Liver (tissue), 9 donors: ENCODE measurements around the gene DDAH2. TPM values are rescaled to one million over a fixed set of nuclear protein-coding genes. Genes with fewer than 3 reads are reported as not detected.

Experiments used
- DNase-seq: peaks from one replicate; pipeline ENCODE4 v3.0.0-alpha.2; 2017; ENCODE audit warnings: low spot score
- H3K27ac ChIP-seq, 2 donors: one replicate each; pipeline ENCODE4 v1.7.0; 2013; ENCODE audit warnings: inconsistent platforms in 2 of 2, low read length in 2 of 2, control low read depth in 1 of 2, low read depth in 1 of 2, mild to moderate bottlenecking in 1 of 2
- H3K27me3 ChIP-seq, 4 donors: one replicate each; pipeline versions ENCODE4 v1.6.1 to v1.7.0; 2013; ENCODE audit warnings: low read length in 3 of 4, inconsistent platforms in 1 of 4, mild to moderate bottlenecking in 1 of 4, moderate library complexity in 1 of 4; ENCODE audit not compliant: control insufficient read depth in 4 of 4, insufficient read depth in 4 of 4
- H3K36me3 ChIP-seq, 4 donors: one replicate each; pipeline versions ENCODE4 v1.6.1 to v1.7.0; 2013; ENCODE audit warnings: low read length in 3 of 4, mild to moderate bottlenecking in 3 of 4, low read depth in 1 of 4, moderate library complexity in 1 of 4; ENCODE audit not compliant: control insufficient read depth in 4 of 4, insufficient read depth in 3 of 4
- H3K4me1 ChIP-seq, 4 donors: one replicate each; pipeline versions ENCODE4 v1.6.1 to v1.7.0; 2013; ENCODE audit warnings: low read length in 3 of 4, mild to moderate bottlenecking in 3 of 4, moderate library complexity in 1 of 4; ENCODE audit not compliant: control insufficient read depth in 4 of 4, insufficient read depth in 4 of 4
- H3K4me3 ChIP-seq, 3 donors: one replicate each; pipeline versions ENCODE4 v1.6.1 to v1.7.0; 2013; ENCODE audit warnings: low read length in 3 of 3, control low read depth in 1 of 3, low read depth in 1 of 3, mild to moderate bottlenecking in 1 of 3
- H3K9ac ChIP-seq, 2 donors: one replicate each; pipeline ENCODE4 v1.7.0; 2013; ENCODE audit warnings: low read length in 2 of 2, mild to moderate bottlenecking in 2 of 2, moderate library complexity in 2 of 2, control low read depth in 1 of 2, low read depth in 1 of 2
- H3K9me3 ChIP-seq, 4 donors: one replicate each; pipeline versions ENCODE4 v1.6.1 to v1.7.0; 2013; ENCODE audit warnings: low read length in 3 of 4; ENCODE audit not compliant: control insufficient read depth in 4 of 4
- ATF3 ChIP-seq: IDR thresholded peaks from 2 replicates; pipeline ENCODE4 v1.6.1; 2016; ENCODE audit warnings: antibody characterized with exemption
- EGR1 ChIP-seq, 2 donors: IDR thresholded peaks; 2 replicates each; pipeline ENCODE4 v1.6.1; 2016 to 2018; ENCODE audit warnings: antibody characterized with exemption in 2 of 2, low read depth in 2 of 2
- FOXA1 ChIP-seq: IDR thresholded peaks from 2 replicates; pipeline ENCODE4 v1.6.1; 2016; ENCODE audit warnings: antibody characterized with exemption
- HNF4A ChIP-seq, 2 donors: conservative IDR thresholded peaks; 2 replicates each; pipeline ENCODE4 v1.6.1; 2016; ENCODE audit warnings: antibody characterized with exemption in 2 of 2, mild to moderate bottlenecking in 2 of 2
- HNF4G ChIP-seq: IDR thresholded peaks from 2 replicates; pipeline ENCODE4 v1.6.1; 2016; ENCODE audit warnings: antibody characterized with exemption
- MAX ChIP-seq: IDR thresholded peaks from 2 replicates; pipeline ENCODE4 v1.6.1; 2016; ENCODE audit warnings: antibody characterized with exemption
- NR2F2 ChIP-seq: IDR thresholded peaks from 2 replicates; pipeline ENCODE4 v1.6.1; 2016; ENCODE audit warnings: antibody characterized with exemption
- RAD21 ChIP-seq, 2 donors: IDR thresholded peaks; 2 replicates each; pipeline ENCODE4 v1.6.1; 2016; ENCODE audit warnings: antibody characterized with exemption in 2 of 2, mild to moderate bottlenecking in 2 of 2
- REST ChIP-seq: IDR thresholded peaks from 2 replicates; pipeline ENCODE4 v1.6.1; 2016; ENCODE audit warnings: antibody characterized with exemption, mild to moderate bottlenecking
- RXRA ChIP-seq, 2 donors: IDR thresholded peaks; 2 replicates each; pipeline ENCODE4 v1.6.1; 2017 to 2018; ENCODE audit warnings: antibody characterized with exemption in 2 of 2, mild to moderate bottlenecking in 1 of 2
- SP1 ChIP-seq: IDR thresholded peaks from 2 replicates; pipeline ENCODE4 v1.6.1; 2018; ENCODE audit warnings: antibody characterized with exemption, mild to moderate bottlenecking
- YY1 ChIP-seq: IDR thresholded peaks from 2 replicates; pipeline ENCODE4 v1.6.1; 2016; ENCODE audit warnings: antibody characterized with exemption, mild to moderate bottlenecking
- ZBTB33 ChIP-seq: IDR thresholded peaks from 2 replicates; pipeline ENCODE4 v1.6.1; 2016; ENCODE audit warnings: antibody characterized with exemption
- WGBS: extraction: QIAGEN DNeasy Blood & Tissue Kit; methylation state at CpG from one replicate; pipeline ENCODE4 v1.1.7; 2013; 5-methylcytosine and 5-hydroxymethylcytosine counted together
- polyA plus RNA-seq, 2 donors: library from polyadenylated mRNA; stranded (reverse) in 1 of 2; unstranded in 1 of 2; fragments of 200-250 nt in 1 of 2; fragments of >200 nt in 1 of 2; fragmentation: Nextera tagmentation in 1 of 2; extraction: Ambion mirVana in 1 of 2; gene quantifications; one replicate each; pipeline versions ENCODE4 v1.2.1 to v1.2.3, GENCODE V29; 2013 to 2015
- total RNA-seq, 2 donors: library from RNA; depleted of rRNA; stranded (reverse); fragments of >200 nt; gene quantifications; one replicate each; pipeline ENCODE4 v1.2.3, GENCODE V29; 2014
- TF ChIP-seq, protein P1 (sequence below): fragments of 150-350 bp; IDR thresholded peaks from 2 replicates; pipeline ENCODE4 v1.5.1; 2017; ENCODE audit warnings: improper control_type of control experiment, low read depth, low read length; ENCODE audit not compliant: missing input control
- donor health status: healthy.
- donor health status: healthy.
- donor health status: healthy.
- donor health status: healthy.
- donor health status: healthy.

The DDAH2 gene
- total and polyA plus RNA-seq, 4 donors: 19.8 to 31.4 (median 23.2) TPM

- no peaks in the 10 kb centered on the region for H3K9me3 ChIP-seq
- 73% methylated on average over 3 of the region's 3 CpGs for WGBS
- peaks cover 9 to 46% (median 30%) of the 10 kb centered on the region in 4 donors for H3K4me1 ChIP-seq
- H3K27me3 ChIP-seq: no peaks in the 10 kb centered on the region
- no peak overlapping the region for H3K27ac ChIP-seq
- H3K9ac ChIP-seq: no peak overlapping the region
- no peak overlapping the region for H3K4me3 ChIP-seq
- peaks cover 8 to 25% (median 20%) of the 10 kb centered on the region in 4 donors for H3K36me3 ChIP-seq
- no peak for DNase-seq
- TF ChIP-seq NR2F2: no peak
- no peak for TF ChIP-seq RXRA (IDR thresholded peaks at IDR 0.05)
- no peak for TF ChIP-seq MAX
- TF ChIP-seq, protein P1, sequence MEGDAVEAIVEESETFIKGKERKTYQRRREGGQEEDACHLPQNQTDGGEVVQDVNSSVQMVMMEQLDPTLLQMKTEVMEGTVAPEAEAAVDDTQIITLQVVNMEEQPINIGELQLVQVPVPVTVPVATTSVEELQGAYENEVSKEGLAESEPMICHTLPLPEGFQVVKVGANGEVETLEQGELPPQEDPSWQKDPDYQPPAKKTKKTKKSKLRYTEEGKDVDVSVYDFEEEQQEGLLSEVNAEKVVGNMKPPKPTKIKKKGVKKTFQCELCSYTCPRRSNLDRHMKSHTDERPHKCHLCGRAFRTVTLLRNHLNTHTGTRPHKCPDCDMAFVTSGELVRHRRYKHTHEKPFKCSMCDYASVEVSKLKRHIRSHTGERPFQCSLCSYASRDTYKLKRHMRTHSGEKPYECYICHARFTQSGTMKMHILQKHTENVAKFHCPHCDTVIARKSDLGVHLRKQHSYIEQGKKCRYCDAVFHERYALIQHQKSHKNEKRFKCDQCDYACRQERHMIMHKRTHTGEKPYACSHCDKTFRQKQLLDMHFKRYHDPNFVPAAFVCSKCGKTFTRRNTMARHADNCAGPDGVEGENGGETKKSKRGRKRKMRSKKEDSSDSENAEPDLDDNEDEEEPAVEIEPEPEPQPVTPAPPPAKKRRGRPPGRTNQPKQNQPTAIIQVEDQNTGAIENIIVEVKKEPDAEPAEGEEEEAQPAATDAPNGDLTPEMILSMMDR: no peak
- no peak for TF ChIP-seq HNF4G
- no peak for TF ChIP-seq FOXA1
- TF ChIP-seq ZBTB33: no peak
- no peak for TF ChIP-seq REST
Observed at GRCh38 chr6:31732029-31732428, 2.9 kb upstream of the DDAH2 start.

DNA sequence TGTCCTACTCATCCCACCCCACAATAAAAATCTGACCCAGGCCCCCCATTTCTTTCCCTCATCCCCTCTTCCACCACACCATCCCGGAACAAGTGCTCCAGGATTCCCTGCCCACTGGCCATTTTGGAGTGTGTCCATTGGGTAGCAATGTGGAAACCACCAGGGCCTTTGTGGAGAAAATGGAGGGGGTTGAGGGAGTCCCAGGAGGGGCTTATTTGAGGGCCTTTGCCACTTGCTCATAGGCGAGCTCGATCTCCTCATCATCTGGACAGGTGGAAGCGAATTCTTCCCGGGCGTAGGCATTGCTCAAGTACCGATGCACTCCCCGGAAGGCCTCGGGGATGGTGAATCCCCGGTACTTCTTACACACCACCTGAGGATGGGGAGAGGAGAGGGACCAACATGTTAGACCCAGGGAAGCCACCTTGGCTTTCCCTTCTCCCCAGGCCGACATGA is 1.6 kb upstream of the DDAH2 start:
- TF ChIP-seq REST (no peak), FOXA1 (no peak), YY1 (no peak), RAD21 (IDR thresholded peaks at IDR 0.05) (no peak), EGR1 (IDR thresholded peaks at IDR 0.05; ENCODE audit: low read depth in 2 of 2) (no peak), SP1 (no peak), HNF4A (conservative IDR thresholded peaks at IDR 0.05) (no peak), ATF3 (no peak), MAX (no peak), NR2F2 (no peak)
- peak overlapping the region; percentile 91 to 92 for H3K27ac ChIP-seq
- DNase-seq: no peak
- H3K9me3 ChIP-seq: no peaks in the 10 kb centered on the region
- peaks cover 8 to 33% (median 20%) of the 10 kb centered on the region in 4 donors for H3K36me3 ChIP-seq
- no peaks in the 10 kb centered on the region for H3K27me3 ChIP-seq
- peaks cover 7 to 39% (median 21%) of the 10 kb centered on the region in 4 donors for H3K4me1 ChIP-seq
- WGBS: 94% methylated on average over 11 of the region's 11 CpGs
- no peak overlapping the region for H3K9ac ChIP-seq
- H3K4me3 ChIP-seq: no peak overlapping the region
